HG03439 (cell line): ENCODE measurements around the gene PLEKHA4.

Source experiments
- ATAC-seq: cut with Tn5 transposase; IDR thresholded peaks from one replicate; pipeline ENCODE4 v1.9.1; 2021; ENCODE audit warnings: mild to moderate bottlenecking, moderate library complexity; ENCODE audit not compliant: unreplicated experiment

PLEKHA4 gene

GRCh38 chr19:48833049-48833448 is 35.4 kb downstream of the PLEKHA4 start:
- ATAC-seq, result no peak

GRCh38 chr19:48830965-48831364 is 37.5 kb downstream of the PLEKHA4 start:
- ATAC-seq, result no peak

GRCh38 chr19:48830088-48830487 is 38.3 kb downstream of the PLEKHA4 start:
- no peak for ATAC-seq

- no peak for ATAC-seq
These were observed 41.8 kb downstream of the PLEKHA4 start for GRCh38 chr19:48826606-48827020.

GRCh38 chr19:48822514-48822913 is 45.9 kb downstream of the PLEKHA4 start:
- ATAC-seq, result no peak

- ATAC-seq, result no peak
These were observed 46.8 kb downstream of the PLEKHA4 start for GRCh38 chr19:48821633-48822032.

- no peak for ATAC-seq
These were observed 49.0 kb downstream of the PLEKHA4 start for GRCh38 chr19:48819366-48819816.

GRCh38 chr19:48818234-48818820 is 50.1 kb downstream of the PLEKHA4 start:
- ATAC-seq, result no peak

GRCh38 chr19:48817585-48818124 is 50.8 kb downstream of the PLEKHA4 start:
- no peak for ATAC-seq

- ATAC-seq, result no peak
These were observed 52.4 kb downstream of the PLEKHA4 start for GRCh38 chr19:48815870-48816501.

GRCh38 chr19:48814895-48815294 is 53.5 kb downstream of the PLEKHA4 start:
- ATAC-seq, result no peak

GRCh38 chr19:48813123-48813913 is 55.1 kb downstream of the PLEKHA4 start:
- no peak for ATAC-seq

GRCh38 chr19:48812094-48812929 is 56.1 kb downstream of the PLEKHA4 start:
- ATAC-seq, result no peak

GRCh38 chr19:48810151-48810550 is 58.3 kb downstream of the PLEKHA4 start:
- no peak for ATAC-seq

- no peak for ATAC-seq
These were observed 60.7 kb downstream of the PLEKHA4 start for GRCh38 chr19:48807590-48808308.

- ATAC-seq, result no peak
These were observed 61.4 kb downstream of the PLEKHA4 start for GRCh38 chr19:48806818-48807589.

- ATAC-seq, result no peak
These were observed 61.9 kb downstream of the PLEKHA4 start for GRCh38 chr19:48806518-48806817.

GRCh38 chr19:48805452-48805851 is 63.0 kb downstream of the PLEKHA4 start:
- no peak for ATAC-seq

GRCh38 chr19:48804496-48804895 is 63.9 kb downstream of the PLEKHA4 start:
- no peak for ATAC-seq

GRCh38 chr19:48802623-48803022 is 65.8 kb downstream of the PLEKHA4 start:
- no peak for ATAC-seq
